Body of pancreas (tissue), 4 donors: ENCODE results near the gene MSI2. TPM values are rescaled to one million over a fixed set of nuclear protein-coding genes. Genes with fewer than 3 reads are reported as not detected.

Experiments
- ATAC-seq: fragments of 150-250 bp; one replicate; pipeline ENCODE4 v1.9.1; 2016
- DNase-seq, 4 donors: peaks; one replicate each; pipeline ENCODE4 v3.0.0-alpha.2; 2019
- H3K27ac ChIP-seq, 4 donors: fragments of 200-600 bp; sonication (generic); 1 replicate in 3 of 4; 2 replicates in 1 of 4; pipeline versions ENCODE4 v1.5.1 to v1.6.1; 2016 to 2019; ENCODE audit warnings: mild to moderate bottlenecking in 1 of 4, mixed read lengths in 1 of 4, moderate library complexity in 1 of 4
- H3K27me3 ChIP-seq, 2 donors: fragments of 200-600 bp; sonication (generic); one replicate each; pipeline ENCODE4 v1.6.0; 2016; ENCODE audit warnings: mild to moderate bottlenecking in 1 of 2
- H3K36me3 ChIP-seq, 2 donors: fragments of 200-600 bp; sonication (generic); replicated peaks in 1 of 2; 2 replicates each; pipeline ENCODE4 v1.5.1; 2016; ENCODE audit warnings: low read depth in 2 of 2; ENCODE audit not compliant: insufficient read depth in 1 of 2
- H3K4me1 ChIP-seq: fragments of 200-600 bp; sonication (generic); one replicate; pipeline ENCODE4 v1.6.0; 2016
- H3K4me3 ChIP-seq, 2 donors: fragments of 200-600 bp; sonication (generic); 1 replicate in 1 of 2; 2 replicates in 1 of 2; pipeline ENCODE4 v1.5.1; 2016 to 2019
- H3K9me3 ChIP-seq, 3 donors: fragments of 200-600 bp; sonication (generic); 1 replicate in 2 of 3; 2 replicates in 1 of 3; pipeline ENCODE4 v1.5.1; 2016
- CTCF ChIP-seq, 7 experiments: fragments of 450-650 bp in 4 of 7; fragments of 200-600 bp in 3 of 7; sonication (generic) in 3 of 7; IDR thresholded peaks; one replicate each; pipeline ENCODE4 v1.5.1; 2016 to 2019; ENCODE audit warnings: antibody characterized with exemption in 7 of 7
- POLR2A ChIP-seq, 3 donors: fragments of 450-650 bp; IDR thresholded peaks; one replicate each; pipeline ENCODE4 v1.6.1; 2016; ENCODE audit warnings: antibody characterized with exemption in 3 of 3, mild to moderate bottlenecking in 2 of 3
- WGBS, 2 donors: methylation state at CpG; one replicate each; pipeline ENCODE4 v1.1.5; 2017; 5-methylcytosine and 5-hydroxymethylcytosine counted together
- intact Hi-C: fragments of 100-400 bp; cut with DNase I; formaldehyde crosslinking; loops from one replicate; pipeline ENCODE4 v1.15.1; 2023
- total RNA-seq, 2 donors: library from RNA; depleted of rRNA; stranded (reverse); fragments of >200 nt; gene quantifications; one replicate each; pipeline ENCODE4 v1.1.0, GENCODE V29; 2016

Gene MSI2
- total RNA-seq, 2 donors from 2014 or later, result 21.1 to 28.5 TPM

GRCh38 chr17:57443781-57444180, 187.5 kb downstream of the MSI2 start:
- TF ChIP-seq POLR2A (IDR thresholded peaks at IDR 0.05) (no peak), CTCF (IDR thresholded peaks at IDR 0.05) (no peak)
- H3K9me3 ChIP-seq, result no peaks in the 10 kb centered on the region
- no peak overlapping the region for H3K27ac ChIP-seq
- intact Hi-C loops, result no loop called here
- H3K36me3 ChIP-seq, result no peaks in the 10 kb centered on the region
- H3K27me3 ChIP-seq, result no peaks in the 10 kb centered on the region
- peaks cover 17% of the 10 kb centered on the region for H3K4me1 ChIP-seq
- WGBS, 2 donors, result 78 to 96% methylated on average over 3 to 5 of the region's 5 CpGs
- H3K4me3 ChIP-seq, result no peak overlapping the region
- no peak for DNase-seq
- no peak for ATAC-seq

- Histone ChIP-seq H3K27ac (no peak overlapping the region), H3K4me3 (no peak overlapping the region), H3K4me1 (peaks cover 16% of the 10 kb centered on the region), H3K27me3 (no peaks in the 10 kb centered on the region), H3K9me3 (no peaks in the 10 kb centered on the region), H3K36me3 (no peaks in the 10 kb centered on the region)
- intact Hi-C loops, result no loop called here
- 66 to 68% methylated on average over 13 of the region's 13 CpGs for WGBS, 2 donors
- TF ChIP-seq CTCF (IDR thresholded peaks at IDR 0.05), result no peak
- DNase-seq (no peak), ATAC-seq (no peak)
These were observed 188.5 kb downstream of the MSI2 start for GRCh38 chr17:57444682-57445450.

- Histone ChIP-seq H3K4me3 (no peak overlapping the region), H3K27me3 (no peaks in the 10 kb centered on the region), H3K27ac (no peak overlapping the region), H3K9me3 (no peaks in the 10 kb centered on the region), H3K36me3 (no peaks in the 10 kb centered on the region), H3K4me1 (peaks cover 6% of the 10 kb centered on the region)
- 74 to 80% methylated on average over 17 of the region's 17 CpGs for WGBS, 2 donors
- ATAC-seq (no peak), DNase-seq (no peak)
- TF ChIP-seq CTCF (IDR thresholded peaks at IDR 0.05), result no peak
- no peak for TF ChIP-seq POLR2A (IDR thresholded peaks at IDR 0.05)
- intact Hi-C loops, result no loop called here
These were observed 189.6 kb downstream of the MSI2 start for GRCh38 chr17:57445772-57446472.

GRCh38 chr17:57447357-57447989, 191.2 kb downstream of the MSI2 start:
- Histone ChIP-seq H3K4me1 (no peaks in the 10 kb centered on the region), H3K36me3 (no peaks in the 10 kb centered on the region), H3K27ac (no peak overlapping the region), H3K4me3 (no peak overlapping the region), H3K27me3 (no peaks in the 10 kb centered on the region), H3K9me3 (no peaks in the 10 kb centered on the region)
- TF ChIP-seq POLR2A (IDR thresholded peaks at IDR 0.05), result no peak
- TF ChIP-seq CTCF (IDR thresholded peaks at IDR 0.05), result no peak
- intact Hi-C loops, result no loop called here
- ATAC-seq (no peak), DNase-seq (no peak)
- WGBS, 2 donors, result 88 to 93% methylated on average over 9 to 10 of the region's 10 CpGs
